Common myeloid progenitor, CD34-positive (primary cell): ENCODE results near the gene SLC23A2.

Experiments used
- CTCF ChIA-PET: fragments of 350-600 bp; sonication (Branson Sonifier 250); formaldehyde crosslinking; loops from one replicate; lab custom pipeline; 2021; ENCODE audit warnings: antibody characterized with exemption; lab: Charles Lee
- POLR2A ChIA-PET: fragments of 350-600 bp; sonication (Branson Sonifier 250); formaldehyde crosslinking; loops from one replicate; lab custom pipeline; 2021; ENCODE audit warnings: antibody characterized with exemption; lab: Charles Lee
- DNase-seq, 3 donors: peaks; one replicate each; pipeline versions ENCODE4 v3.0.0 to v3.0.0-alpha.2; 2013
- H3K27ac ChIP-seq, 2 experiments: 1 replicate in 1 of 2; 2 replicates in 1 of 2; pipeline ENCODE4 v1.7.0; 2013; ENCODE audit warnings: inconsistent platforms in 2 of 2, low read length in 2 of 2, mild to moderate bottlenecking in 2 of 2, low read depth in 1 of 2, moderate library complexity in 1 of 2; ENCODE audit not compliant: severe bottlenecking in 2 of 2, insufficient read depth in 1 of 2, poor library complexity in 1 of 2
- H3K27me3 ChIP-seq, 5 experiments: replicated peaks in 2 of 5; 1 replicate in 3 of 5; 2 replicates in 2 of 5; pipeline versions ENCODE4 v1.6.1 to v1.7.0; 2013; ENCODE audit warnings: low read length in 4 of 5, mild to moderate bottlenecking in 2 of 5, moderate library complexity in 2 of 5, inconsistent platforms in 1 of 5; ENCODE audit not compliant: insufficient read depth in 5 of 5, control insufficient read depth in 4 of 5
- H3K36me3 ChIP-seq, 4 experiments: 1 replicate in 2 of 4; 2 replicates in 2 of 4; pipeline versions ENCODE4 v1.6.1 to v1.7.0; 2013; ENCODE audit warnings: low read length in 3 of 4, control low read depth in 1 of 4, mild to moderate bottlenecking in 1 of 4; ENCODE audit not compliant: control insufficient read depth in 4 of 4, insufficient read depth in 4 of 4
- H3K4me1 ChIP-seq, 4 experiments: 1 replicate in 3 of 4; 2 replicates in 1 of 4; pipeline versions ENCODE4 v1.6.1 to v1.7.1; 2013; ENCODE audit warnings: low read length in 3 of 4, mild to moderate bottlenecking in 3 of 4, control low read depth in 1 of 4, inconsistent platforms in 1 of 4, moderate library complexity in 1 of 4; ENCODE audit not compliant: control insufficient read depth in 4 of 4, insufficient read depth in 4 of 4; ENCODE audit errors: control extremely low read depth in 1 of 4
- H3K4me3 ChIP-seq, 7 experiments: 1 replicate in 4 of 7; 2 replicates in 3 of 7; pipeline versions ENCODE4 v1.5.1 to v1.7.0; 2013; ENCODE audit warnings: mild to moderate bottlenecking in 7 of 7, low read length in 6 of 7, moderate library complexity in 6 of 7, inconsistent platforms in 2 of 7, low read depth in 2 of 7, control low read depth in 1 of 7; ENCODE audit not compliant: insufficient read depth in 4 of 7, control insufficient read depth in 1 of 7; ENCODE audit errors: extremely low read depth in 1 of 7
- H3K9me3 ChIP-seq, 5 experiments: 1 replicate in 4 of 5; 2 replicates in 1 of 5; pipeline versions ENCODE4 v1.6.1 to v1.7.1; 2013; ENCODE audit warnings: low read length in 4 of 5, mild to moderate bottlenecking in 2 of 5, inconsistent platforms in 1 of 5, low read depth in 1 of 5, moderate library complexity in 1 of 5; ENCODE audit not compliant: control insufficient read depth in 4 of 5, insufficient read depth in 2 of 5; ENCODE audit errors: control extremely low read depth in 1 of 5
- WGBS: methylation state at CpG from one replicate; pipeline ENCODE4 v1.1.5; 2013; ENCODE audit not compliant: insufficient coverage; 5-methylcytosine and 5-hydroxymethylcytosine counted together

The SLC23A2 gene

DNA sequence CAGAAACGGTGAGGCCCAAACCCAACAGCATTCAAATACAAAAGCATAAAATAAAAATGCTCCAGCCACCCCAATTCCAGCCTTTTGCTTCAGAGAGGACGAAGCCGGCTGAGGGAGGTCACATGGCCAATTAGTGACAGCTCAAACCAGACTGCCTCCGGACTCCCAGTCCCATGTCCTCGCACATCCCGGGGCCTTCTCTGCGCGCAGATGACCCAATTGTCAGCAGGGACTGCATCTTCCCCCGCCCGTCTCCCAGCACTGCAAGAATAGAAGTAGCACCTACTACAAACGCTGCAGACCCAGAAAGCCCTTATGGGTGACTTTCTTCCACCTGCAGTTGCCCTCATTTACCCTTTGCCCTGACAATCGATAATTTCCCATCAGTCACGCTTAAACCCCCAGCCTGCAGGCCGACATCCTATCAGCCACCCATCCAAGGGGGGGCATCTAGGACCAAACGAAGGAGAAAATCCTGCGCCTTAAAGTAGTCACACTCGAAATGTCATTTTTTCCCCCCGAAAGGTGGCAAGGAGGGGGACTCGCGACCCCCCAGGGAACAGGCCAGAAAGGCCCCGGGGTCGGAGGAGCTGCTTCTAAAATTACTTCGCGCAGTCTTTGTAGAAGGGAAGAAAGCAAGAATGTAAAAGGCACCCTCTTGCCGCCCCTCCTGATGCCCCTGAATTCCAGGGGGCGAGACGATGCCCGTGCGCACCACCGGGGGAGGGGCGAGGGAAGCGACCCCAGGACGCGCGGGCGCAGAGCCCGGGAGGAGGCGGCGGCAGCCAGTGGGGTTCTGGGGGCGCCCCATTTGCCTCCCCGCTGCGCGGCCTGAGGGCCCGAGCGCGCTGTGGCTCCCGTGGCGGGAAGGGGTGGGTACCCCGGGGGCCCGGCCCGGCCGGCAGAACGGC lies 792 bp downstream of the SLC23A2 start:
- Histone ChIP-seq H3K27me3 (no peaks in the 10 kb centered on the region), H3K4me1 (peaks cover 0 to 28% (median 24%) of the 10 kb centered on the region in 4 experiments), H3K4me3 (peak overlapping the region; percentile 56 to 94 (median 82)), H3K9me3 (no peaks in the 10 kb centered on the region), H3K36me3 (no peaks in the 10 kb centered on the region), H3K27ac (no peak overlapping the region)
- WGBS = 4% methylated on average over 49 of the region's 53 CpGs
- ChIA-PET CTCF (interaction anchor here (1.0 kb wide), 1 partner anchor 98 kb away, joined by 3 read pairs; no protein-coding TSS in a partner anchor), POLR2A (interaction anchor here (0.5 to 0.6 kb wide), 2 partner anchors 266 to 957 kb away, joined by 3 read pairs; no protein-coding TSS in a partner anchor)
- peak in 2 of 3 donors; percentile 25 to 44 for DNase-seq

DNA sequence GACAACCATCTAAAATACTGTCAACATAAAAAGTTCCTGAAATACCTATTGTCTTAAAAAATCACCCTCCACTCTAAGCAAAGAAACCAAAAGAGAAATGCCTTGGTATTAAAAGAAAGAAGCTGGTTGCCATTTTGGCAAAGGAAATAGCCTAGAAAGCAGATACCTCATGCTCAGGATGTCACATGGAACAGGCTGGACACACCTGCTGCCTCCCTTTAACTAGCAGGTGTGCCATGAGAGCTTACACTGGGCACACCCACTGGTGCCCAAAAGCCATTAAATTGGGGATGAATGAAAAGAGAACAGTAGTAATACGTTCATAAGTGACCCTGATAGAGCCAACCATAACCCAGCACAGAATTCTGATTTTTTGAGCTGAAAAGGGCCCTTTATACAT lies 1.5 kb downstream of the SLC23A2 start:
- Histone ChIP-seq H3K4me3 (peak overlapping the region in 5 of 7 experiments; percentile 1 to 94 (median 82)), H3K36me3 (no peaks in the 10 kb centered on the region), H3K9me3 (no peaks in the 10 kb centered on the region), H3K27me3 (no peaks in the 10 kb centered on the region), H3K4me1 (peaks cover 0 to 28% (median 24%) of the 10 kb centered on the region in 4 experiments), H3K27ac (no peak overlapping the region)
- CTCF ChIA-PET = interaction anchor here (1.0 to 2.0 kb wide), 2 partner anchors 99 to 101 kb away, joined by 3 to 11 read pairs; no protein-coding TSS in a partner anchor
- POLR2A ChIA-PET = interaction anchor here (0.5 kb wide), 1 partner anchor 956 kb away, joined by 3 read pairs; no protein-coding TSS in a partner anchor
- WGBS = 100% methylated on average over 1 of the region's 1 CpG
- DNase-seq = no peak

DNA sequence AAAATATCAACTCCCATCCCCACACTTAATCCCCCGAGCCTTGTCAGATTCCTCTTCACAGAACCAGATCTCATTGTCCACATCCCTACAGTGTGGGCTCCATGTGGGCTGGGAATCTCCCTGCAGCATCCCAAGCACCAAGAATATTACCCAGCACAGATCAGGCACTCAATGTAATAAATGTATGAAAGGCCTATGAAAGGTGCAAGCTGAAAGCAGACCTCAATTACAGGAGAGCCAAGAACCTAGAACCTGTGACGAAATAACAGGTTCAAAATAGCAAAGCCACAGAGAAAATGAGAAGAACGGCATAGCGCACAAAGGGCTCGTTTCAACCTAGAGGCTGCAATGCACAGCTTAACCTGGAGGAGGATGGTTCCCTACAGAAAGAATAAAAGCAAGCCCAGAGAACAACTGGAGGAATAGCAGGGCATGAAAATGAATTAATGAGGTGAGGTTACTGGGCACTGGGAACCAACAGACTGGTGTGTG lies 3.1 kb downstream of the SLC23A2 start:
- no peaks in the 10 kb centered on the region for H3K9me3 ChIP-seq
- WGBS = 65% methylated on average over 5 of the region's 5 CpGs
- no peaks in the 10 kb centered on the region for H3K36me3 ChIP-seq
- H3K27ac ChIP-seq = no peak overlapping the region
- DNase-seq = peak; percentile 48 to 76 (median 75)
- H3K4me3 ChIP-seq = no peak overlapping the region
- CTCF ChIA-PET = interaction anchor here (1.0 to 3.1 kb wide), 3 partner anchors 11 to 103 kb away, joined by 3 to 11 read pairs (median 11); no protein-coding TSS in a partner anchor
- H3K27me3 ChIP-seq = no peaks in the 10 kb centered on the region
- H3K4me1 ChIP-seq = peaks cover 0 to 28% (median 24%) of the 10 kb centered on the region in 4 experiments
- POLR2A ChIA-PET = no interaction called here

DNA sequence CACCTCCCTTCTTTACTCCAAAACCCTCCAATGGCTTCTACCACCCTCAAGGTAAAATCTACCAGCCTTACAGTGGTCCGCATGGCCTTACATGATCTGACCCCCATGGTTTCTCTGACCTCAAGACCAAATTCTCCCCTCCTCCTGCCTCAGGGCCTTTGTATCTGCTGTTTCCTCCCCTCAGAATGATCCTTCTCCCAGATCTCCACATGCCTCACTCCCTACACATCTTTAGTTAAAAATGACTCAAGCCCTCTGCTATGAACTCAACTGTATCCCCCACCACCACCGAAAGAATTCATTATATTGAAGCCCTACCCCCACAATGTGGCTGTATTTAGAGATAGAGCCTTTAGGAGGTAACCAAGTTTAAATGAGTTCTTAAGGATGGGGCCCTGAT lies 4.1 kb downstream of the SLC23A2 start:
- WGBS = 100% methylated on average over 1 of the region's 2 CpGs
- Histone ChIP-seq H3K4me1 (peaks cover 0 to 28% (median 24%) of the 10 kb centered on the region in 4 experiments), H3K36me3 (no peaks in the 10 kb centered on the region), H3K27ac (no peak overlapping the region), H3K27me3 (no peaks in the 10 kb centered on the region), H3K4me3 (no peak overlapping the region), H3K9me3 (no peaks in the 10 kb centered on the region)
- DNase-seq = no peak
- CTCF ChIA-PET = interaction anchor here (1.3 to 3.1 kb wide), 2 partner anchors 102 to 104 kb away, joined by 4 to 11 read pairs; no protein-coding TSS in a partner anchor
- POLR2A ChIA-PET = no interaction called here

DNA sequence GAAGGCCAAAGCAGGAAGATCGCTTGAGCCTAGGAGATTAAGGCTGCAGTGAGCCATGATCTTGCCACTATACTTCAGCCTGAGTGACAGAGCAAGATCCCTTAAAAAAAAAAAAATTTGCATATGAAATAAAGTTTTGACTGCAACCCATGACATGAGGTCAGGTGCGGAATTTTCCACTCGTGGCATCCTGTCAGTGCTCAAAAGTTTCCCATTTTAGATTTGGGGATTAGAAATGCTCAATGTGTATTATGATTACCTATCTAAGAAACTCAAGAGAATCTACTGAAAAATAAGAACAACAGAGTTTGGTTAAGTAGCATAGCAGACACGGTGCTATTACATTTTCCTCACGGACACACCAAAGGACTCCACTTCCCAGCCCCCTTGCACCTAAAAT lies 11.7 kb downstream of the SLC23A2 start:
- peaks cover 0 to 6% (median 3%) of the 10 kb centered on the region in 4 experiments for H3K4me1 ChIP-seq
- DNase-seq = no peak
- WGBS = 96% methylated on average over 3 of the region's 5 CpGs
- H3K27me3 ChIP-seq = no peaks in the 10 kb centered on the region
- no peak overlapping the region for H3K4me3 ChIP-seq
- ChIA-PET POLR2A (no interaction called here), CTCF (interaction anchor here (1.0 kb wide), 1 partner anchor 112 kb away, joined by 3 read pairs; no protein-coding TSS in a partner anchor)
- no peak overlapping the region for H3K27ac ChIP-seq
- H3K9me3 ChIP-seq = no peaks in the 10 kb centered on the region
- H3K36me3 ChIP-seq = peaks cover 0 to 2% (median 0%) of the 10 kb centered on the region in 4 experiments

DNA sequence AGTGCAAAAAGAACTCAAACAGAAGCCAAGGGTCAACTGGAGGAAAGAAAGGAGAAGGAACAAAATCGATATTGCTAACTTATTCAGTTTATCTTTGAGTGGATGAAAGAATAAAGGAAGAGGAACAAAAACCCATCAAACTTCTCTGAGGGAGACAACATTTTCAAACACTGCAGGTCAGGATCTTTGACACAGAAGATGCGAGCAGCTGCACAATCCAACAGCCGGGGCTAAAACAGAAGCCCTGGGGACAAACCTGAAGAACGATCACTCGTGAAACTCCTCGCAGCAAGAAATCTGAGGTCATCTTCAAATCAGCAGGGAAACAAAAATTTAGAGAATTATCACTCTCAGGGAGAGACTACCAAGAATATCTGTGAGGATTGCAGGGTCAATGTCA lies 14.2 kb downstream of the SLC23A2 start:
- Histone ChIP-seq H3K36me3 (peaks cover 0 to 2% (median 0%) of the 10 kb centered on the region in 4 experiments), H3K27ac (no peak overlapping the region), H3K27me3 (no peaks in the 10 kb centered on the region), H3K4me3 (no peak overlapping the region), H3K4me1 (peaks cover 0 to 6% (median 3%) of the 10 kb centered on the region in 4 experiments), H3K9me3 (no peaks in the 10 kb centered on the region)
- POLR2A ChIA-PET = no interaction called here
- DNase-seq = no peak
- whole genome bisulfite sequencing = 88% methylated on average over 5 of the region's 6 CpGs
- CTCF ChIA-PET = no interaction called here
